Erythroblast (primary cell): ENCODE results near the gene IL1RL1.

Experiments used
- GATA1 ChIP-seq: IDR thresholded peaks from 2 replicates; pipeline ENCODE4 v1.6.1; 2011; ENCODE audit warnings: low read depth, mild to moderate bottlenecking, control low read depth, low read length, moderate library complexity
- POLR2A ChIP-seq: IDR thresholded peaks from 2 replicates; pipeline ENCODE4 v1.6.1; 2011; ENCODE audit warnings: mild to moderate bottlenecking, low read length

DNA sequence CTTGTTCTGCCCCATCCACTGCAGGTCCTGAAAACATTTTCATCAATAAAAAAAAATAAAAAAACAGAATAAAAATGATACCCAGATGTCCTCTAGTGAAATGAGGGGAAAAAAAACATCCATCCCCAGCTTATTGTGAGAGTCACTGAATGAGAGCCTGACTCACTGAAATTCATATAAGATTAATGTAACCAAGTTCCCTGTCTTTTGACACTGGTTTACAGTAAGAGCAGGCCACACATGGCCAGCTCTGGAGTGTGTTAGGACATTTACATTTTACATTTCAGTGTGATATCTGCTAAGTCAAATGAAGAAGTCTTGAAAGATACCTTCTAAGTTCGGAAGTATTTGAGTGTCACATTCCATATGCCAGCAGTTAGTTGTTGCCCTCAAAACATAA is 23.1 kb downstream of the IL1RL1 start:
- TF ChIP-seq POLR2A (no peak), GATA1 (no peak)
